Measurements from ENCODE around the gene ANKRD55. TPM values are rescaled to one million over a fixed set of nuclear protein-coding genes. Genes with fewer than 3 reads are reported as not detected.
"Not testable (repeated sequence)": the region's sequence is repeated elsewhere in the genome, so short reads cannot be mapped to it uniquely, and the experiment has no call there.

The ANKRD55 gene
- total RNA-seq, 1 donor from 2014 or later = not detected

DNA sequence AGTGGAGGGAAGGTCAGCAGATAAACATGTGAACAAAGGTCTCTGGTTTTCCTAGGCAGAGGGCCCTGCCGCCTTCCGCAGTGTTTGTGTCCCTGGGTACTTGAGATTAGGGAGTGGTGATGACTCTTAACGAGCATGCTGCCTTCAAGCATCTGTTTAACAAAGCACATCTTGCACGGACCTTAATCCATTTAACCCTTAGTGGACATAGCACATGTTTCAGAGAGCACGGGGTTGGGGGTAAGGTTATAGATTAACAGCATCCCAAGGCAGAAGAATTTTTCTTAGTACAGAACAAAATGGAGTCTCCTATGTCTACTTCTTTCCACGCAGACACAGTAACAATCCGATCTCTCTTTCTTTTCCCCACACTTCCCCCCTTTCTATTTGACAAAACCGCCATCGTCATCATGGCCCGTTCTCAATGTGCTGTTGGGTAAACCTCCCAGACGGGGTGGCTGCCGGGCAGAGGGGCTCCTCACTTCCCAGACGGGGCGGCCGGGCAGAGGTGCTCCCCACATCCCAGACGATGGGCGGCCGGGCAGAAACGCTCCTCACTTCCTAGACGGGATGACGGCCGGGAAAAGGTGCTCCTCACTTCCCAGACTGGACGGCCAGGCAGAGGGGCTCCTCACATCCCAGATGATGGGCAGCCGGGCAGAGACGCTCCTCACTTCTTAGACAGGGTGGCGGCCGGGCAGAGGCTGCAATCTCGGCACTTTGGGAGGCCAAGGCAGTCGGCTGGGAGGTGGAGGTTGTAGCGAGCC lies 24.8 kb upstream of the ANKRD55 start:
- DNase-seq (ENCODE audit: low spot score); intact Hi-C loops (cut with DNase I): not testable (repeated sequence)

- intact Hi-C loops (cut with DNase I) = no loop called here
- no peak for DNase-seq (ENCODE audit: low spot score)
Observed at GRCh38 chr5:56257010-56257409, 23.9 kb upstream of the ANKRD55 start.

DNA sequence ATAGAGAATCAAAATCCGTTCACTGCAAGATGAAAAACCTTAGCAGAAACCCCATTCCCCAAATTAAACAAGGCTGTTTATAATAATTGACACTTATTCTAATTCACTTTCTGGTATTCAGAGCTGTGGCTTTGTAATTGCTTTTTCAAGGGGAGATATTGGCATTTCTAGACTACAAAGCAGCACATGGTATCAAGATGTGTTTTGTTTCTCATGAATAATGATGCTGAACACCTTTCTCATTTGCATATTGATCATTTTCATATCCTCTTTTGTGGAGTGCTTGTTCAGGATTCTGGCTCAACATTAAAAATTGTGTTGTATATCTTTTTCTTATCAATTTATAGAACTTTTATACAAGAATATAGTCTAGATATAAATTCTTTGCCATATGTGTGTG lies 22.4 kb upstream of the ANKRD55 start:
- DNase-seq (ENCODE audit: low spot score) = no peak
- intact Hi-C loops (cut with DNase I) = no loop called here

DNA sequence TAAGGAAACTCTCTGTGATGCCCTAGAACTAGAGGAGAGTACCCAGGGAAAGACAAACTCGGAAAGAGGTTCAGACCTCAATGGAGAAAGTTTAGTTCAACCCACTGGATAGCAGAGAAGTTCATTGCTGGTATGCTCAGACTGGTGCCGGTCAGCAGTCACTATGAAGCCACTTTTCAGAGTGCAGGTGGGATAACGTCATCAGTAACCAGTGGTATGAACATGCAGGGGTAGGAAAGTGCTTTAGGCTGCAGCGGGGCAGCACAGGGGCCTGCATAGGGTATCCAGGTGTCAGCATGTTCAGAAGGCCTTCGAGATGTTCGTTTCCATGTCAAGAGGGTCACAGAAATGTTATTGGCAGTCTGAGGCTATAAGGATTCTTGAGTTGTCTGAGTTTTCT lies 20.8 kb upstream of the ANKRD55 start:
- no peak for DNase-seq (ENCODE audit: low spot score)
- intact Hi-C loops (cut with DNase I) = no loop called here

DNA sequence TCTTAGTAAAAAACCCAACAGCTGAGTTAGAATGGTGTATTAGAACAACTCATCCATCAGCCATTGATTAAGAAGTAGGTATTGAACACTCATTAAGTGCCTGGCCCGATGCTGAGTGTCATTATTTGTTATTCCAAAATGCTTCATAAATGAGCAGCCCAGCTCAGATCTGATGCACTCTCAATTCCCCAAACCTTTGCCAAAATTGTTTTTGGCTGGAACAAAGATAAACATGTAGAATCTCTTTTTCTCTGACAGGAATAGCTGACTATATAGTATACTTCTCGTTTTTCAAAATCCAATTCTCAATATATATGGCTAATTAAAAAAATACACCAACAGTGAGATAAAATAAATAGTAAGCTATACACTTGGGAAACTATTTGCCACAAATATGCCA lies 20.0 kb upstream of the ANKRD55 start:
- DNase-seq (ENCODE audit: low spot score) = no peak
- intact Hi-C loops (cut with DNase I) = no loop called here

DNA sequence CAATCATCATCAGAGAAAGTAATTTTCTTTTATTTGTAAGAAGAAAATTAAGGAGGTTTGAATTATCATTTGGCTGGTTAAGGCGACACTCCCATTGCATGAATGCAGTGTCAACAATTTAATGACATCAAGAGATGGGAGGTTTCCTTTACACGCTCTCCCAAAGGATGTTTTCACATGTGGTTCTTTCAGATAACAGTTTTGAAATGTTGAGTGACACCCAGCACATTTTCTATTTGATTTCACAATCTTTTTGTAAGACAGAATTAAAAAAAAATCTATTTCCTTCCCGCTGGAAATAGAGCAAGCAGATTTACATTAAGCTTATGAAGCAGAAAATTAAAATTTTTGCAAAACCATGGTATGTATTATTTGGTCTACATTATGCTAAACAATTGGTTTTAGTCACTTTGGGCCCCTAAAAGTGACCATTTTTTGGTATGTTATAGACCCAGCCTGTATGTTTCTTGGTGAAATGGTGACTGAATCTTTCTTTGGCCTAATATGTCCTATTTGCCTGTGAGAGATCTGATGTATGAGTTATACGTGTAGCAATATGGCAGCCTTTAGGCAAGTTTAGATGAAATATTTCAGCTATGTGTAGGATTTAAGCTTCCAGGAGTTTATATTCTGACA lies 18.9 kb upstream of the ANKRD55 start:
- DNase-seq (ENCODE audit: low spot score) = no peak
- intact Hi-C loops (cut with DNase I) = no loop called here

GRCh38 chr5:56251440-56251839 lies 18.3 kb upstream of the ANKRD55 start:
- DNase-seq (ENCODE audit: low spot score) = no peak
- intact Hi-C loops (cut with DNase I) = no loop called here

- DNase-seq (ENCODE audit: low spot score) = no peak
- intact Hi-C loops (cut with DNase I) = no loop called here
Observed at GRCh38 chr5:56250011-56250410, 16.9 kb upstream of the ANKRD55 start.

GRCh38 chr5:56249085-56249484 lies 16.0 kb upstream of the ANKRD55 start:
- DNase-seq (ENCODE audit: low spot score); intact Hi-C loops (cut with DNase I): not testable (repeated sequence)

DNA sequence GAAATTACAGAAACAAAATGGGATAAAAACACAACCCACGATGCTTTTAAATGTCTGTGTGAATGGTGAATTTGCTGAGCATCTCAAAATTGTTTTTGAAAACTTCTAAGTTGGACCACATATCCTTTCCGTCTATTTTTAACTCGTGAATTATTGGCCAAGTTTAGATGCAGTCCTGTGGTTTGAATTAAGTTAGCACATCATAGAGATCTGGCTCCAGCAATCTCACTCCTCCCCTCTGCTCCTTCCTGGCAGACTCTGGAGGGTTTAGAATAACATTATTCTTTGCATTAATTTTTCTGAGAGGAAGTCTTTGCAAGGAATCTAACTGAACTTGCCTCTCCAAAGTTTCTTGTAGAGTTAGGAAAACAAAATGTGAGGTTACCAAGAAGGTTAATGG lies 14.5 kb upstream of the ANKRD55 start:
- intact Hi-C loops (cut with DNase I) = no loop called here
- DNase-seq (ENCODE audit: low spot score) = no peak

- intact Hi-C loops (cut with DNase I) = no loop called here
- no peak for DNase-seq (ENCODE audit: low spot score)
Observed at GRCh38 chr5:56246769-56247168, 13.6 kb upstream of the ANKRD55 start.

DNA sequence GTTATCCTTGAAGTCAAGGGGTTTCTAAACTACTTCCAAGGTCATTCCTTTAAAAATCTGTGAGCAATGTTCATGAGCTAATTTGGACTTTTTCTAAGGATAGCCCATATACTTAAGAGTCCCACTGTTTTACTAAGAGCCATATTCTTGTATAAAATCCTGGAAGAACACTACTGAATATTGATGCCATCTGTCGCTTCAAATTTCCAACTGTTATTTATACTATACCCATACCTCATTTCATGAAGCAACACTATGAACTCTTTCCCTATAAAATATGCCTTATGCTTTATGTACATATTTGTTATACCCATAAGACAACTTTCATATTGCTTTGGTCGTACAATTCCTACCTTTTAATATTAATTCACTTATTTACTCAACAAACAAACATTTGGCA lies 12.4 kb upstream of the ANKRD55 start:
- intact Hi-C loops (cut with DNase I) = no loop called here
- DNase-seq (ENCODE audit: low spot score) = no peak

DNA sequence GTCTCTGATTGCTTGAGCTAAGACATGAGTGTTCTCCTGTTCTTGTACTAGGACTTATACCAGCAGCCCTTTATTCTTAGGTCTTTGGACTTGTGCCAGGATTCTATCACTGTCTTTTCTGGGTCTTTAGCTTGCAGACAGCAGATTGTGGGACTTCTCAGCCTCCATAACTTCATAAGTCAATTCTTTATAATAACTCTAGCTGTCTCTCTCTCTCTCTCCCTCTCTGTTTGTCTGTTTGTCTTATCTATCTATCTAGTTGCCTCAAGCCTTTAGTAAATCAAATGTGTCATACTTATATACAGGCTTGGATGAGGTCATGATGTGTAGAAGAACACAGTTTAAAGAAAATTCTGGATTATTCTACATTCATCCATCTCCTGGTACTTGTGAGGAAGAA lies 11.5 kb upstream of the ANKRD55 start:
- no peak for DNase-seq (ENCODE audit: low spot score)
- intact Hi-C loops (cut with DNase I) = no loop called here

DNA sequence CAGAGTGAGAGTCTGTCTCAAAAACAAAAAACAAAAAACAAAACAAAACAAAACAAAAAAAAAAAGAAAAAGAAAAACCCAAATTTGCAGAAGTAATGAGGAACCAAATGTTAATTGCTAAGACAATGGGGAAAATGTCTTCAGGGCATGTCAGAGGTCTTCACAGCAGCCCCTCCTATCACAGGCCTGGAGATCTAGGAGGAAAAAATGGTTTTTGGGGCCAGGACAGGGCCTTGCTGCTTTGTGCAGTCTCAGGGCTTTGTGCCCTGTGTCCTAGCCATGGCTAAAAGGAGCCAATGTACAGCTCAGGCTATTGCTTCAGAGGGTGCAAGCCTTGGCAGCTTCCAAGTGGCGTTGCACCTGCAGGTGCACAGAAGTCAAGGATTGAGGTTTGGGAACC lies 9.1 kb upstream of the ANKRD55 start:
- intact Hi-C loops (cut with DNase I); DNase-seq (ENCODE audit: low spot score): not testable (repeated sequence)

DNA sequence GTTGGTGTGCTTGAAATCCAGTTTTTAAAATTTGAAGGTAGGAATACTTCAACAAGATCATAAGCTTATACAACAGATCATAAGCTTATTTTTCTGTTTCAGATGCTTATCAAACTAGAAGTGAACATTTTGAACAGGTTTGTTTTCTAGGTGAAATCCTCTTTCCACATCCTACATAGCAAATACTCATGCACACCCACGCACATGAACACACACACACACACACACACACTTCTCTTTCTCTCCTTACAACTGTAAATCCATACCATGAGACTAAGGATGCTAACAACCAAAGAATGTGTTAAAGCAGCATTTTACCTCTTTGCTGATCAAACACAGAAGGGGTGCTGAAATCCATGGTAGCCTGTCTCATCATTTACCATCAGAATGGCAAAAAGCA lies 592 bp downstream of the ANKRD55 start:
- DNase-seq (ENCODE audit: low spot score) = no peak
- intact Hi-C loops (cut with DNase I) = no loop called here

- intact Hi-C loops (cut with DNase I) = no loop called here
- DNase-seq (ENCODE audit: low spot score) = no peak
Observed at GRCh38 chr5:56230576-56230975, 2.6 kb downstream of the ANKRD55 start.

- no peak for DNase-seq (ENCODE audit: low spot score)
- intact Hi-C loops (cut with DNase I) = no loop called here
Observed at GRCh38 chr5:56229111-56229510, 4.0 kb downstream of the ANKRD55 start.

GRCh38 chr5:56228631-56229030 lies 4.5 kb downstream of the ANKRD55 start:
- intact Hi-C loops (cut with DNase I) = no loop called here
- DNase-seq (ENCODE audit: low spot score) = no peak

DNA sequence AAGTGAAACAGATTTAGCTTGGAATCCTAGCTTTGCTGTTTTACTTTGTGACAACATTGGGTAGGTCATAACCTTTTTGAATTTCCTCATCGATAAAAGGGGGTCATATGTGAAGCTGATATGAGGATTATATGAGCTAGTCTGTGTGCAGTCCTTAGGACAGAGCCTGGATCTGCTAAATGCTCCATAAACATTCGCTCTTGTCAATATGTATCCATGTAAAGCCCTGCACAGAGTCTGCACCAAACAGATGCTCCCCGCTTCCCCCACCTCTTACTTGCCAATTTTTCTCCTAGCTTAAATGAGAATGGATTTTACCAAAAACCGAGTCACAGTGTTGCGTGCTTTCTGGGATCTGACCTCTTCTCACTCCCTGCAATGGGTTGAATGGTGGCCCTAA lies 5.4 kb downstream of the ANKRD55 start:
- DNase-seq (ENCODE audit: low spot score) = no peak
- intact Hi-C loops (cut with DNase I) = no loop called here

DNA sequence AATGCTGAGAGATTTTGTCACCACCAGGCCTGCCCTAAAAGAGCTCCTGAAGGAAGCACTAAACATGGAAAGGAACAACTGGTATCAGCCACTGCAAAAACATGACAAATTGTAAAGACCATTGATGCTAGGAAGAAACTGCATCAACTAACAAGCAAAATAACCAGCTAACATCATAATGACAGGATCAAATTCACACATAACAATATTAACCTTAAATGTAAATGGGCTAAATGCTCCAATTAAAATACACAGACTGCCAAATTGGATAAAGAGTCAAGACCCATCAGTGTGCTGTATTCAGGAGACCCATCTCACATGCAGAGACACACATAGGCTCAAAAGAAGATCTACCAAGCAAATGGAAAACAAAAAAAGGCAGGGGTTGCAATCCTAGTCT lies 9.8 kb downstream of the ANKRD55 start:
- intact Hi-C loops (cut with DNase I); DNase-seq (ENCODE audit: low spot score): not testable (repeated sequence)

DNA sequence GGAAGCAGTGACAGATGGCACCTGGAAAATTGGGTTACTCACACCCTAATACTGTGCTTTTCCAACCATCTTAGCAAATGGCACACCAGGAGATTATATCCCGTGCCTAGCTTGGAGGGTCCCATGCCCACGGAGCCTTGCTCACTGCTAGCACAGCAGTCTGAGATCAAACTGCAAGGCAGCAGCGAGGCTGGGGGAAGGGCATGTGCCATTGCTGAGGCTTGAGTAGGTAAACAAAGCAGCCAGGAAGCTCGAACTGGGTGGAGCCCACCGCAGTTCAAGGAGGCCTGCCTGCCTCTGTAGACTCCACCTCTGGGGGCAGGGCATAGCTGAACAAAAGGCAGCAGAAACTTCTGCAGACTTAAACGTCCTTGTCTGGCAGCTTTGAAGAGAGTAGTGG lies 11.5 kb downstream of the ANKRD55 start:
- DNase-seq (ENCODE audit: low spot score); intact Hi-C loops (cut with DNase I): not testable (repeated sequence)
